CD14-positive monocyte (primary cell): ENCODE data around the gene RNU6-8. TPM values are rescaled to one million over a fixed set of nuclear protein-coding genes. Genes with fewer than 3 reads are reported as not detected.
A peak's percentile ranks its signal among the peaks of the same experiment; 100 is the strongest.

Experiments
- DNase-seq, 3 donors: peaks; one replicate each; pipeline ENCODE4 v3.0.0-alpha.2; 2011 to 2022
- H2AFZ ChIP-seq: 2 replicates; pipeline ENCODE4 v1.6.0; 2012; ENCODE audit warnings: mild to moderate bottlenecking, low read depth, low read length, inconsistent platforms; ENCODE audit not compliant: insufficient read depth, poor library complexity, severe bottlenecking
- H3K27ac ChIP-seq, 2 donors: 1 replicate in 1 of 2; 2 replicates in 1 of 2; pipeline ENCODE4 v1.5.1; 2012 to 2013; ENCODE audit warnings: low read length in 2 of 2, control low read depth in 1 of 2, inconsistent platforms in 1 of 2, low read depth in 1 of 2, mild to moderate bottlenecking in 1 of 2
- H3K27me3 ChIP-seq, 2 donors: one replicate each; pipeline versions ENCODE4 v1.6.0 to v1.6.1; 2011 to 2013; ENCODE audit warnings: low read length in 2 of 2; ENCODE audit not compliant: control insufficient read depth in 2 of 2, insufficient read depth in 2 of 2
- H3K36me3 ChIP-seq, 2 donors: replicated peaks in 1 of 2; 1 replicate in 1 of 2; 2 replicates in 1 of 2; pipeline versions ENCODE4 v1.5.1 to v1.6.1; 2012 to 2013; ENCODE audit warnings: low read length in 2 of 2, control low read depth in 1 of 2, inconsistent platforms in 1 of 2, mild to moderate bottlenecking in 1 of 2; ENCODE audit not compliant: insufficient read depth in 2 of 2, control insufficient read depth in 1 of 2
- H3K4me1 ChIP-seq, 2 donors: 1 replicate in 1 of 2; 2 replicates in 1 of 2; pipeline versions ENCODE4 v1.5.1 to v1.6.1; 2012 to 2013; ENCODE audit warnings: low read length in 2 of 2, control low read depth in 1 of 2, inconsistent platforms in 1 of 2, mild to moderate bottlenecking in 1 of 2, moderate library complexity in 1 of 2; ENCODE audit not compliant: insufficient read depth in 2 of 2, control insufficient read depth in 1 of 2
- H3K4me2 ChIP-seq: replicated peaks from 2 replicates; pipeline ENCODE3; 2012; ENCODE audit warnings: low read length, moderate library complexity, mild to moderate bottlenecking; ENCODE audit not compliant: poor library complexity, severe bottlenecking; ENCODE audit errors: extremely low read depth
- H3K4me3 ChIP-seq, 3 experiments: fragments of 200-600 bp in 1 of 3; sonication (generic) in 1 of 3; replicated peaks in 1 of 3; 1 replicate in 2 of 3; 2 replicates in 1 of 3; pipeline ENCODE4 v1.5.1; 2011 to 2013; ENCODE audit warnings: low read length in 3 of 3, mild to moderate bottlenecking in 3 of 3, control low read depth in 2 of 3, low read depth in 2 of 3, inconsistent platforms in 1 of 3, moderate library complexity in 1 of 3
- H3K79me2 ChIP-seq: 2 replicates; pipeline ENCODE4 v1.6.0; 2012; ENCODE audit warnings: mild to moderate bottlenecking, control low read depth, inconsistent platforms, low read length, moderate library complexity; ENCODE audit not compliant: insufficient read depth
- H3K9ac ChIP-seq: 2 replicates; pipeline ENCODE4 v1.6.0; 2017; ENCODE audit warnings: low read length, mild to moderate bottlenecking; ENCODE audit not compliant: insufficient read depth, poor library complexity, severe bottlenecking
- H3K9me3 ChIP-seq, 2 donors: replicated peaks in 1 of 2; 1 replicate in 1 of 2; 2 replicates in 1 of 2; pipeline versions ENCODE4 v1.5.1 to v1.6.1; 2012 to 2013; ENCODE audit warnings: low read length in 2 of 2, control low read depth in 1 of 2; ENCODE audit not compliant: control insufficient read depth in 1 of 2, insufficient read depth in 1 of 2
- H4K20me1 ChIP-seq: 2 replicates; pipeline ENCODE4 v1.6.0; 2012; ENCODE audit warnings: mild to moderate bottlenecking, low read length, control low read depth, moderate library complexity; ENCODE audit not compliant: insufficient read depth
- H3K27ac Mint-ChIP-seq, 7 donors: one replicate each; pipeline ENCODE4 v1.8.0; 2020; ENCODE audit warnings: mild to moderate bottlenecking in 7 of 7, mixed read lengths in 7 of 7, moderate library complexity in 6 of 7, inconsistent platforms in 2 of 7
- H3K27me3 Mint-ChIP-seq, 3 donors: one replicate each; pipeline ENCODE4 v1.8.0; 2021 to 2022; ENCODE audit warnings: low read depth in 3 of 3, mild to moderate bottlenecking in 3 of 3, mixed read lengths in 3 of 3, moderate library complexity in 3 of 3, inconsistent platforms in 1 of 3
- H3K36me3 Mint-ChIP-seq, 2 donors: one replicate each; pipeline ENCODE4 v1.8.0; 2020; ENCODE audit warnings: mixed read lengths in 2 of 2, inconsistent platforms in 1 of 2, mild to moderate bottlenecking in 1 of 2
- H3K4me1 Mint-ChIP-seq: one replicate; pipeline ENCODE4 v1.8.0; 2020; ENCODE audit warnings: mild to moderate bottlenecking, mixed read lengths
- H3K4me3 Mint-ChIP-seq, 2 donors: one replicate each; pipeline ENCODE4 v1.8.0; 2020; ENCODE audit warnings: mild to moderate bottlenecking in 2 of 2, mixed read lengths in 2 of 2, moderate library complexity in 1 of 2
- H3K9me3 Mint-ChIP-seq, 7 donors: one replicate each; pipeline ENCODE4 v1.8.0; 2020 to 2022; ENCODE audit warnings: mixed read lengths in 7 of 7, mild to moderate bottlenecking in 6 of 7, moderate library complexity in 6 of 7, inconsistent platforms in 2 of 7
- CTCF ChIP-seq: fragments of 200-600 bp; IDR thresholded peaks from one replicate; pipeline ENCODE4 v1.8.0; 2022; ENCODE audit warnings: antibody characterized with exemption, mild to moderate bottlenecking
- WGBS: methylation state at CpG from one replicate; pipeline ENCODE4 v1.1.5; 2013; ENCODE audit warnings: missing lambda C conversion rate; ENCODE audit not compliant: insufficient coverage; 5-methylcytosine and 5-hydroxymethylcytosine counted together
- intact Hi-C, 2 donors: fragments of 100-400 bp; cut with micrococcal nuclease; formaldehyde crosslinking; loops; one replicate each; pipeline versions ENCODE4 v1.15.0 to v1.15.1; 2023
- polyA plus RNA-seq, 3 donors: library from polyadenylated mRNA; depleted of rRNA in 1 of 3; unstranded in 2 of 3; stranded (reverse) in 1 of 3; fragments of 300-500 nt in 2 of 3; fragments of >200 nt in 1 of 3; fragmentation: Illumina TruSeq in 2 of 3; gene quantifications; 1 replicate in 2 of 3; 2 replicates in 1 of 3; pipeline ENCODE4 v1.2.3, GENCODE V29; 2012 to 2021

Gene RNU6-8
- polyA plus RNA-seq, 3 donors = not detected

GRCh38 chr14:32201193-32201815 lies 1.8 kb downstream of the RNU6-8 start:
- Histone ChIP-seq H3K79me2 (no peaks in the 10 kb centered on the region), H3K36me3 (no peaks in the 10 kb centered on the region), H3K4me3 (peak overlapping the region; percentile 44 to 87 (median 63)), H3K27me3 (peaks cover 25 to 32% of the 10 kb centered on the region in 2 donors), H4K20me1 (no peaks in the 10 kb centered on the region), H2AFZ (peak overlapping the region; percentile 92), H3K4me1 (peaks cover 44 to 53% of the 10 kb centered on the region in 2 donors), H3K9me3 (peaks cover 0 to 12% of the 10 kb centered on the region in 2 donors), H3K4me2 (peak overlapping the region; percentile 90), H3K27ac (no peak overlapping the region), H3K9ac (peak overlapping the region; percentile 52)
- Mint-ChIP-seq H3K9me3 (peaks cover 0 to 4% (median 0%) of the 10 kb centered on the region in 7 donors), H3K27ac (peak overlapping the region in 4 of 7 donors; percentile 18 to 82 (median 34)), H3K4me3 (peak overlapping the region; percentile 87 to 96), H3K27me3 (peaks cover 33 to 46% (median 34%) of the 10 kb centered on the region in 3 donors), H3K4me1 (peaks cover 48% of the 10 kb centered on the region), H3K36me3 (peaks cover 0 to 2% of the 10 kb centered on the region in 2 donors)
- no peak for TF ChIP-seq CTCF
- intact Hi-C loops = no loop called here
- DNase-seq = peak in 1 of 3 donors; percentile 39
- WGBS = under 1% methylated on average over 46 of the region's 46 CpGs

GRCh38 chr14:32200368-32201192 lies 2.5 kb downstream of the RNU6-8 start:
- no peaks in the 10 kb centered on the region for H4K20me1 ChIP-seq
- peak in 2 of 3 donors; percentile 15 to 25 for DNase-seq
- peaks cover 0 to 12% of the 10 kb centered on the region in 2 donors for H3K9me3 ChIP-seq
- H2AFZ ChIP-seq = peak overlapping the region; percentile 92
- Mint-ChIP-seq H3K27me3 (peaks cover 33 to 45% (median 34%) of the 10 kb centered on the region in 3 donors), H3K4me1 (peaks cover 44% of the 10 kb centered on the region), H3K27ac (peak overlapping the region in 1 of 7 donors; percentile 32), H3K9me3 (peaks cover 0 to 4% (median 0%) of the 10 kb centered on the region in 7 donors), H3K36me3 (peaks cover 0 to 2% of the 10 kb centered on the region in 2 donors), H3K4me3 (peak overlapping the region; percentile 87 to 96)
- H3K27ac ChIP-seq = no peak overlapping the region
- H3K27me3 ChIP-seq = peaks cover 25 to 32% of the 10 kb centered on the region in 2 donors
- WGBS = 0% methylated on average over 2 of the region's 14 CpGs
- H3K9ac ChIP-seq = no peak overlapping the region
- intact Hi-C loops = no loop called here
- H3K4me3 ChIP-seq = peak overlapping the region; percentile 44 to 87 (median 63)
- no peak for TF ChIP-seq CTCF
- H3K4me1 ChIP-seq = peaks cover 39 to 47% of the 10 kb centered on the region in 2 donors
- no peaks in the 10 kb centered on the region for H3K79me2 ChIP-seq
- H3K4me2 ChIP-seq = peak overlapping the region; percentile 90
- H3K36me3 ChIP-seq = no peaks in the 10 kb centered on the region
